GM18868 (cell line): ENCODE data around the gene ATP5F1D.
"Not testable (repeated sequence)": the region's sequence is repeated elsewhere in the genome, so short reads cannot be mapped to it uniquely, and the experiment has no call there.

Source experiments
- ATAC-seq: cut with Tn5 transposase; IDR thresholded peaks from one replicate; pipeline ENCODE4 v1.9.1; 2021; ENCODE audit warnings: mild to moderate bottlenecking, moderate library complexity; ENCODE audit not compliant: unreplicated experiment

Gene ATP5F1D

GRCh38 chr19:1241417-1242095 is at the start of gene ATP5F1D:
Gene ATP5F1D (plus strand): TSS chr19:1241751. CDS start chr19:1241851, 100 bp downstream.
- peak; percentile 54 for ATAC-seq

GRCh38 chr19:1199531-1199930 is 42.0 kb upstream of the ATP5F1D start:
- ATAC-seq: no peak

- not testable (repeated sequence) for ATAC-seq
Observed at GRCh38 chr19:1200614-1201013, 40.9 kb upstream of the ATP5F1D start.

GRCh38 chr19:1205114-1206099 is 36.1 kb upstream of the ATP5F1D start, which contains the start of gene STK11:
Gene STK11 (plus strand): TSS chr19:1205778. CDS start chr19:1206914, 1,136 bp downstream.
- peak; percentile 85 for ATAC-seq

GRCh38 chr19:1206150-1206863 is 35.2 kb upstream of the ATP5F1D start:
- ATAC-seq: no peak

- no peak for ATAC-seq
Observed at GRCh38 chr19:1206864-1207450, 34.6 kb upstream of the ATP5F1D start.

- ATAC-seq: not testable (repeated sequence)
Observed at GRCh38 chr19:1208830-1209229, 32.7 kb upstream of the ATP5F1D start.

GRCh38 chr19:1210227-1210538 is 31.4 kb upstream of the ATP5F1D start:
- no peak for ATAC-seq

- ATAC-seq: no peak
Observed at GRCh38 chr19:1211494-1212234, 29.9 kb upstream of the ATP5F1D start.

- peak; percentile 52 for ATAC-seq
Observed at GRCh38 chr19:1213391-1214286, 27.9 kb upstream of the ATP5F1D start.

- no peak for ATAC-seq
Observed at GRCh38 chr19:1214299-1214861, 27.2 kb upstream of the ATP5F1D start.

GRCh38 chr19:1214862-1215731 is 26.5 kb upstream of the ATP5F1D start:
- no peak for ATAC-seq

GRCh38 chr19:1216756-1217155 is 24.8 kb upstream of the ATP5F1D start:
- ATAC-seq: no peak

GRCh38 chr19:1217366-1217765 is 24.2 kb upstream of the ATP5F1D start:
- no peak for ATAC-seq

- no peak for ATAC-seq
Observed at GRCh38 chr19:1218751-1219567, 22.6 kb upstream of the ATP5F1D start.

- ATAC-seq: no peak
Observed at GRCh38 chr19:1219786-1220476, 21.6 kb upstream of the ATP5F1D start.
